GM13976 (cell line): ENCODE measurements around the gene PUDP.

Experiments used
- DNase-seq: peaks from one replicate; pipeline ENCODE4 v3.0.0; 2012; ENCODE audit warnings: low spot score
- in situ Hi-C: fragments of 300-500 bp; cut with MboI; formaldehyde crosslinking; loops from one replicate; pipeline ENCODE4 v1.12.0; 2022; ENCODE audit warnings: low sequenced_read_pairs, mixed read lengths, inconsistent platforms; ENCODE audit not compliant: unreplicated experiment
- TF ChIP-seq, protein P1 (sequence below): IDR thresholded peaks from 2 replicates; pipeline ENCODE4 v1.5.1; 2012; ENCODE audit warnings: borderline replicate concordance, mild to moderate bottlenecking; ENCODE audit not compliant: insufficient read depth; ENCODE audit errors: extremely low read depth, missing control alignments, control extremely low read depth

PUDP gene

GRCh38 chrX:7074148-7074907 lies 73.6 kb downstream of the PUDP start:
- in situ Hi-C loops, result no loop called here
- DNase-seq, result no peak
- TF ChIP-seq, protein P1, sequence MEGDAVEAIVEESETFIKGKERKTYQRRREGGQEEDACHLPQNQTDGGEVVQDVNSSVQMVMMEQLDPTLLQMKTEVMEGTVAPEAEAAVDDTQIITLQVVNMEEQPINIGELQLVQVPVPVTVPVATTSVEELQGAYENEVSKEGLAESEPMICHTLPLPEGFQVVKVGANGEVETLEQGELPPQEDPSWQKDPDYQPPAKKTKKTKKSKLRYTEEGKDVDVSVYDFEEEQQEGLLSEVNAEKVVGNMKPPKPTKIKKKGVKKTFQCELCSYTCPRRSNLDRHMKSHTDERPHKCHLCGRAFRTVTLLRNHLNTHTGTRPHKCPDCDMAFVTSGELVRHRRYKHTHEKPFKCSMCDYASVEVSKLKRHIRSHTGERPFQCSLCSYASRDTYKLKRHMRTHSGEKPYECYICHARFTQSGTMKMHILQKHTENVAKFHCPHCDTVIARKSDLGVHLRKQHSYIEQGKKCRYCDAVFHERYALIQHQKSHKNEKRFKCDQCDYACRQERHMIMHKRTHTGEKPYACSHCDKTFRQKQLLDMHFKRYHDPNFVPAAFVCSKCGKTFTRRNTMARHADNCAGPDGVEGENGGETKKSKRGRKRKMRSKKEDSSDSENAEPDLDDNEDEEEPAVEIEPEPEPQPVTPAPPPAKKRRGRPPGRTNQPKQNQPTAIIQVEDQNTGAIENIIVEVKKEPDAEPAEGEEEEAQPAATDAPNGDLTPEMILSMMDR, result no peak

GRCh38 chrX:7073336-7073735 lies 74.6 kb downstream of the PUDP start:
- no peak for DNase-seq
- TF ChIP-seq, protein P1, result no peak
- in situ Hi-C loops, result no loop called here

GRCh38 chrX:7072856-7073255 lies 75.1 kb downstream of the PUDP start:
- no peak for DNase-seq
- TF ChIP-seq, protein P1, result no peak
- in situ Hi-C loops, result no loop called here

- TF ChIP-seq, protein P1, result no peak
- DNase-seq, result no peak
- in situ Hi-C loops, result no loop called here
These were observed 76.6 kb downstream of the PUDP start for GRCh38 chrX:7071390-7071789.

GRCh38 chrX:7069556-7069955 lies 78.4 kb downstream of the PUDP start:
- in situ Hi-C loops, result no loop called here
- no peak for DNase-seq
- TF ChIP-seq, protein P1, result no peak

GRCh38 chrX:7068939-7069367 lies 79.0 kb downstream of the PUDP start:
- TF ChIP-seq, protein P1, result peak; percentile 46
- no peak for DNase-seq
- in situ Hi-C loops, result no loop called here
